SK-N-SH (cell line): Measurements from ENCODE around the gene C14orf132. TPM values are rescaled to one million over a fixed set of nuclear protein-coding genes. Genes with fewer than 3 reads are reported as not detected.

Experiments
- CTCF ChIA-PET: fragments of 300-600, 350-600 bp; formaldehyde crosslinking; extraction: SDS; loops from one replicate; lab custom pipeline; 2021; lab: Yijun Ruan, JAX
- POLR2A ChIA-PET: fragments of 350-600 bp; sonication (Branson Sonifier 250); formaldehyde crosslinking; extraction: SDS; loops from one replicate; lab custom pipeline; 2020; ENCODE audit warnings: antibody characterized with exemption, inconsistent platforms; lab: Yijun Ruan, JAX
- DNase-seq: peaks from one replicate; pipeline ENCODE4 v3.0.0; 2012
- H2AFZ ChIP-seq: fragments of 200-600 bp; sonication (generic); 2 replicates; pipeline ENCODE4 v1.8.1; 2016; ENCODE audit warnings: antibody characterized with exemption, mild to moderate bottlenecking, low read depth
- H3F3A ChIP-seq: fragments of 200-600 bp; sonication (generic); replicated peaks from 2 replicates; pipeline ENCODE3; 2016; ENCODE audit warnings: antibody characterized with exemption, mild to moderate bottlenecking; ENCODE audit not compliant: insufficient read depth
- H3K27ac ChIP-seq, 2 experiments: fragments of 200-500 bp in 1 of 2; fragments of 200-600 bp in 1 of 2; sonication (Bioruptor generic) in 1 of 2; sonication (generic), shearing (Covaris generic) in 1 of 2; 2 replicates each; pipeline versions ENCODE4 v1.5.1 to v1.6.1; 2014 to 2016; ENCODE audit warnings: low read depth in 2 of 2, inconsistent platforms in 1 of 2, low read length in 1 of 2, mild to moderate bottlenecking in 1 of 2, mixed read lengths in 1 of 2
- H3K27me3 ChIP-seq: fragments of 200-600 bp; sonication (generic), shearing (Covaris generic); 2 replicates; pipeline ENCODE4 v1.6.1; 2016; ENCODE audit warnings: mixed run types; ENCODE audit not compliant: insufficient read depth
- H3K36me3 ChIP-seq, 2 experiments: fragments of 200-500 bp in 1 of 2; fragments of 200-600 bp in 1 of 2; sonication (Bioruptor generic) in 1 of 2; sonication (generic) in 1 of 2; replicated peaks in 1 of 2; 2 replicates each; pipeline versions ENCODE3 to v1.5.1; 2014 to 2016; ENCODE audit warnings: low read length in 1 of 2, mild to moderate bottlenecking in 1 of 2; ENCODE audit not compliant: insufficient read depth in 2 of 2, control insufficient read depth in 1 of 2
- H3K4me1 ChIP-seq, 2 experiments: fragments of 200-500 bp in 1 of 2; fragments of 200-600 bp in 1 of 2; sonication (Bioruptor generic) in 1 of 2; sonication (generic), shearing (Covaris generic) in 1 of 2; 2 replicates each; pipeline versions ENCODE4 v1.5.1 to v1.6.1; 2014 to 2016; ENCODE audit warnings: low read depth in 1 of 2, low read length in 1 of 2, mixed run types in 1 of 2; ENCODE audit not compliant: insufficient read depth in 2 of 2, control insufficient read depth in 1 of 2
- H3K4me2 ChIP-seq: fragments of 200-600 bp; sonication (generic), shearing (Covaris generic); 2 replicates; pipeline ENCODE4 v1.6.1; 2017; ENCODE audit warnings: mixed run types
- H3K4me3 ChIP-seq, 2 experiments: fragments of 200-500 bp in 1 of 2; fragments of 200-600 bp in 1 of 2; sonication (Bioruptor generic) in 1 of 2; sonication (generic), shearing (Covaris generic) in 1 of 2; 2 replicates each; pipeline versions ENCODE4 v1.5.1 to v1.8.1; 2014 to 2016; ENCODE audit warnings: low read depth in 2 of 2, inconsistent platforms in 1 of 2, low read length in 1 of 2, mild to moderate bottlenecking in 1 of 2, mixed read lengths in 1 of 2, moderate library complexity in 1 of 2
- H3K79me2 ChIP-seq: fragments of 200-600 bp; sonication (generic); 2 replicates; pipeline ENCODE4 v1.8.1; 2017; ENCODE audit warnings: mild to moderate bottlenecking; ENCODE audit not compliant: insufficient read depth
- H3K9ac ChIP-seq: fragments of 200-600 bp; sonication (generic); 2 replicates; pipeline ENCODE4 v1.6.1; 2017; ENCODE audit warnings: mixed run types
- H3K9me2 ChIP-seq: fragments of 200-600 bp; sonication (generic); 2 replicates; pipeline ENCODE4 v1.6.1; 2017; ENCODE audit warnings: mixed run types
- H3K9me3 ChIP-seq: fragments of 200-600 bp; sonication (generic); 2 replicates; pipeline ENCODE4 v1.6.1; 2017; ENCODE audit warnings: mixed run types, mild to moderate bottlenecking, moderate library complexity
- H4K20me1 ChIP-seq: fragments of 200-600 bp; sonication (generic); 2 replicates; pipeline ENCODE4 v1.6.1; 2017; ENCODE audit warnings: mild to moderate bottlenecking, mixed run types; ENCODE audit not compliant: insufficient read depth
- EP300 ChIP-seq, 2 experiments: IDR thresholded peaks; 2 replicates each; pipeline versions ENCODE4 v1.4.0 to v1.6.1; 2012; ENCODE audit warnings: borderline replicate concordance in 1 of 2, low read depth in 1 of 2, low read length in 1 of 2
- FOXJ3 ChIP-seq: sonication (generic); formaldehyde crosslinking; IDR thresholded peaks from 2 replicates; pipeline ENCODE4 v1.5.1; 2020; ENCODE audit warnings: mild to moderate bottlenecking, missing genetic modification reagents
- GATA2 ChIP-seq: sonication (generic); formaldehyde crosslinking; IDR thresholded peaks from 2 replicates; pipeline ENCODE4 v1.5.0; 2020; ENCODE audit warnings: mild to moderate bottlenecking, missing genetic modification reagents
- MXI1 ChIP-seq: IDR thresholded peaks from 2 replicates; pipeline ENCODE4 v1.6.1; 2012; ENCODE audit warnings: mild to moderate bottlenecking, low read depth, low read length, improper control_type of control experiment
- NRF1 ChIP-seq: IDR thresholded peaks from 2 replicates; pipeline ENCODE4 v1.6.1; 2012; ENCODE audit warnings: low read depth, mild to moderate bottlenecking, low read length
- RCOR1 ChIP-seq: fragments of 150-350 bp; IDR thresholded peaks from 2 replicates; pipeline ENCODE4 v1.6.1; 2017; ENCODE audit warnings: antibody characterized with exemption, low read length
- SIN3A ChIP-seq: IDR thresholded peaks from 2 replicates; pipeline ENCODE4 v1.6.1; 2012; ENCODE audit warnings: low read depth, mild to moderate bottlenecking, low read length, moderate library complexity, borderline replicate concordance
- TCF12 ChIP-seq: IDR thresholded peaks from 2 replicates; pipeline ENCODE4 v1.4.0; 2012
- WGBS: methylation state at CpG from one replicate; pipeline ENCODE4 v1.1.6; 2017; ENCODE audit warnings: low lambda C conversion rate; 5-methylcytosine and 5-hydroxymethylcytosine counted together
- polyA plus RNA-seq, 3 experiments: library from polyadenylated mRNA; depleted of rRNA; stranded (reverse); fragments of >200 nt; gene quantifications; 2 replicates each; pipeline ENCODE4 v1.2.3, GENCODE V29; 2012
- TF ChIP-seq, protein P1 (sequence below): IDR thresholded peaks from 2 replicates; pipeline ENCODE4; 2012
- TF ChIP-seq, protein P2 (sequence below): fragments of 200-600 bp; sonication (generic); IDR thresholded peaks from 2 replicates; pipeline ENCODE4 v1.6.1; 2017; ENCODE audit warnings: antibody characterized with exemption, mild to moderate bottlenecking, moderate library complexity

The C14orf132 gene
- polyA plus RNA-seq, 1 of the 3 experiments (the other 2 are of a cell fraction): 5.5 TPM

DNA sequence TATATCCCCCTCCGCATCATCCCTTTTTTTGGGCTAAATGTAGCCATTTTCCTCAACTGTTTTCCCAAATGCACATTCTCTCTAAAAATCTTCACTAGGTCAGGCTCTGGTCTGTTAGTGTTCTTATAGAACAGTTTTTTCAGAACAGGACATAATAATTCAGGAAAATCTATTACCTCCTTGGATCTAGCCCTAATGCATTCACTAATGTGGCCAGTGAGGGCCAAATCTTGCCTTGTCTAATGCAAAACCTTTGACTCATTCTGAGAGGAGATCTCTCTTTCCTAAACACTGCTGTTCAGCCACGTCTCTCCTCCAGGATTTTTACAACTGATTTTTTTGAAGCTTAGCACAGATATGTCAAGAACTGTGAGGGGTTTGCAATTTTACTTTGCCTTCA, 15.5 kb downstream of the C14orf132 start:
- no peaks in the 10 kb centered on the region for H3K9me3 ChIP-seq
- peaks cover 10 to 90% of the 10 kb centered on the region in 2 experiments; a peak in 3 of 4 replicates for H3K4me1 ChIP-seq
- H3K9ac ChIP-seq: peak overlapping the region; percentile 53; the same call in 1 of the 2 replicates
- H3K36me3 ChIP-seq: no peaks in the 10 kb centered on the region
- POLR2A ChIA-PET: no interaction called here
- 88% methylated on average over 2 of the region's 2 CpGs for WGBS
- peak overlapping the region; percentile 62 to 84 for H3K27ac ChIP-seq
- CTCF ChIA-PET: interaction anchor here (0.8 to 4.5 kb wide), 7 partner anchors 11 to 220 kb away, joined by 3 to 34 read pairs (median 5); no protein-coding TSS in a partner anchor
- no peak for DNase-seq
- H3K4me3 ChIP-seq: no peak overlapping the region
- H4K20me1 ChIP-seq: no peaks in the 10 kb centered on the region; the same call in 1 of the 2 replicates
- no peaks in the 10 kb centered on the region for H3K9me2 ChIP-seq
- peaks cover 7% of the 10 kb centered on the region; the same call in 1 of the 2 replicates for H3K79me2 ChIP-seq
- H2AFZ ChIP-seq: no peak overlapping the region
- H3F3A ChIP-seq: no peaks in the 10 kb centered on the region
- H3K4me2 ChIP-seq: no peak overlapping the region; the same call in 1 of the 2 replicates
- no peaks in the 10 kb centered on the region for H3K27me3 ChIP-seq
- TF ChIP-seq RCOR1 (no peak), NRF1 (no peak)
- TF ChIP-seq, protein P1, sequence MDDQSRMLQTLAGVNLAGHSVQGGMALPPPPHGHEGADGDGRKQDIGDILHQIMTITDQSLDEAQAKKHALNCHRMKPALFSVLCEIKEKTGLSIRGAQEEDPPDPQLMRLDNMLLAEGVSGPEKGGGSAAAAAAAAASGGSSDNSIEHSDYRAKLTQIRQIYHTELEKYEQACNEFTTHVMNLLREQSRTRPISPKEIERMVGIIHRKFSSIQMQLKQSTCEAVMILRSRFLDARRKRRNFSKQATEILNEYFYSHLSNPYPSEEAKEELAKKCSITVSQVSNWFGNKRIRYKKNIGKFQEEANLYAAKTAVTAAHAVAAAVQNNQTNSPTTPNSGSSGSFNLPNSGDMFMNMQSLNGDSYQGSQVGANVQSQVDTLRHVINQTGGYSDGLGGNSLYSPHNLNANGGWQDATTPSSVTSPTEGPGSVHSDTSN: no peak

DNA sequence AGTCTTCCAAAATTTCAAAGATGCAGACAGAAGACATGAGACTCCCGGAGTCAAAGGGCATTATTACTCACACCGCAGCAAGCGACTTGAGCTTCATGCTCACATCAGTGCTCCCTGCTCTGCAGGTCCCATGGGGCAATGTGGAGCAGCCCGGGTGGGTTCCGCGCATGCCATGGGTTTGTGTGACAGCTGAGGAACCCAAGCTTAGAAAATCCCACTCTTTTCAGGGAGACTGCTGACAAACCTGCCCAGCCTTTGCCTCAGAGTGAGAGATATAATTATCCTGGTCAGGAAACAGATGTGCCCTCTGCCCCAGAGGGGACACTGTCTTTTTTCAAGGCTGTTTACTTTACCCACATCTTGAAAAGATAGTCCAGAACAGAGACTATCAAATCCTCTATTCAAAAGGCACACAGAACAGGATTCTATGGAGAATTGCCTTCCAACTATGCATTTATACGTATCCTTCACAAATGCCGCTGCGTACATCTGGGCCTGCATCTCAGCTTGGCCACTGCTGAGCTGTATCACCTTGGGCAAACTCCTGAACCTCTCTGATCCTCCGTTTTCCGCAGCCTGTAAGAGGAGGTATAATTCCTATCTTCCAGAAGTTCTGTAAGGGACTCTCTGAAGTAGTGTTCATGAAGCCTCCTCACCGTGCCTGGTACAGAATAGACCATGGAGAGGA, 16.0 kb downstream of the C14orf132 start:
- no peak overlapping the region for H2AFZ ChIP-seq
- no peak overlapping the region; the same call in 1 of the 2 replicates for H3K4me2 ChIP-seq
- H3K79me2 ChIP-seq: peaks cover 2% of the 10 kb centered on the region; the same call in 1 of the 2 replicates
- 92% methylated on average over 10 of the region's 12 CpGs for WGBS
- H3K9ac ChIP-seq: no peak overlapping the region
- H3K9me3 ChIP-seq: no peaks in the 10 kb centered on the region
- H3F3A ChIP-seq: no peaks in the 10 kb centered on the region
- ChIA-PET CTCF (interaction anchor here (0.6 to 4.5 kb wide), 11 partner anchors 9 to 530 kb away, joined by 3 to 34 read pairs (median 4); no protein-coding TSS in a partner anchor), POLR2A (interaction anchor here (1.2 to 1.5 kb wide), 2 partner anchors 15 to 40 kb away, joined by 4 read pairs; partner anchors contain the start of gene C14orf132)
- DNase-seq: peak; percentile 59
- no peak overlapping the region for H3K4me3 ChIP-seq
- H3K4me1 ChIP-seq: peaks cover 10 to 90% of the 10 kb centered on the region in 2 experiments; a peak in 3 of 4 replicates
- TF ChIP-seq SIN3A: no peak
- TF ChIP-seq, protein P2, sequence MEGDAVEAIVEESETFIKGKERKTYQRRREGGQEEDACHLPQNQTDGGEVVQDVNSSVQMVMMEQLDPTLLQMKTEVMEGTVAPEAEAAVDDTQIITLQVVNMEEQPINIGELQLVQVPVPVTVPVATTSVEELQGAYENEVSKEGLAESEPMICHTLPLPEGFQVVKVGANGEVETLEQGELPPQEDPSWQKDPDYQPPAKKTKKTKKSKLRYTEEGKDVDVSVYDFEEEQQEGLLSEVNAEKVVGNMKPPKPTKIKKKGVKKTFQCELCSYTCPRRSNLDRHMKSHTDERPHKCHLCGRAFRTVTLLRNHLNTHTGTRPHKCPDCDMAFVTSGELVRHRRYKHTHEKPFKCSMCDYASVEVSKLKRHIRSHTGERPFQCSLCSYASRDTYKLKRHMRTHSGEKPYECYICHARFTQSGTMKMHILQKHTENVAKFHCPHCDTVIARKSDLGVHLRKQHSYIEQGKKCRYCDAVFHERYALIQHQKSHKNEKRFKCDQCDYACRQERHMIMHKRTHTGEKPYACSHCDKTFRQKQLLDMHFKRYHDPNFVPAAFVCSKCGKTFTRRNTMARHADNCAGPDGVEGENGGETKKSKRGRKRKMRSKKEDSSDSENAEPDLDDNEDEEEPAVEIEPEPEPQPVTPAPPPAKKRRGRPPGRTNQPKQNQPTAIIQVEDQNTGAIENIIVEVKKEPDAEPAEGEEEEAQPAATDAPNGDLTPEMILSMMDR: no peak
- TF ChIP-seq EP300 (IDR thresholded peaks at IDR 0.05; ENCODE audit: borderline replicate concordance in 1 of 2, low read depth in 1 of 2, low read length in 1 of 2): peak in 1 of 2 experiments; percentile 76; a peak in 2 of 4 replicates
- TF ChIP-seq, protein P1: peak; percentile 25; the same call in 1 of the 2 replicates
- peak; percentile 61 for TF ChIP-seq RCOR1
- 0 out of 2 replicates have a peak, but pooled peaks have one; percentile 33 for TF ChIP-seq FOXJ3
- peak; percentile 51; the same call in 1 of the 2 replicates for TF ChIP-seq MXI1
- peak; percentile 57 for TF ChIP-seq GATA2 (CRISPR knock-in tag)
- TF ChIP-seq TCF12: peak; percentile 78
- no peaks in the 10 kb centered on the region for H3K27me3 ChIP-seq
- H4K20me1 ChIP-seq: no peaks in the 10 kb centered on the region; the same call in 1 of the 2 replicates
- no peaks in the 10 kb centered on the region for H3K9me2 ChIP-seq
- no peaks in the 10 kb centered on the region for H3K36me3 ChIP-seq
- H3K27ac ChIP-seq: peak overlapping the region; percentile 62 to 84; a peak in 3 of 4 replicates
